ENCODE measurements around the gene TMEM179. TPM values are rescaled to one million over a fixed set of nuclear protein-coding genes. Genes with fewer than 3 reads are reported as not detected.

The TMEM179 gene
- total RNA-seq, 2 experiments from 2014 or later: not detected

DNA sequence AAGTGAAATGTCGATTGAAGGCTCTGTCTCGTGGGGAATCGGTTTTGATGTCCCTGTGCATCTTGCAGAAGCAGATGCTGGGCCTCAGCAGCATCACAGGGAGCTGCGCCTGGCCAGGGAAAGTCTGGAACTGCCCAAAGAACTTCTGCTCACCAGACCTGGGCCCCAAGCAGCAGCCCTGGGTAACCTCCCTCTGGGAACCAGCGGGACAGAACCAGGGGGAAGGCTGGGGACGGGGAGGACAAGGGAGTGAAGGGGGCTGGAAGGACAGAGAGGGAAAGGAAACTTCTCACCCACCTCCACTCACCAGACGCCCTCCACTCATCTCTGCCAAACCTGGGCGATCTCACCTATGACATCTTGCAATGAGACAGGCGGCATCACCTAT, 51.8 kb downstream of the TMEM179 start:
- H3K36me3 Mint-ChIP-seq: no peaks in the 10 kb centered on the region
- ATAC-seq (ENCODE audit: low read depth): no peak
- no peak overlapping the region for H3K4me3 Mint-ChIP-seq
- no peak overlapping the region for H3K27ac Mint-ChIP-seq
- no peaks in the 10 kb centered on the region for H3K27me3 Mint-ChIP-seq
- DNase-seq: no peak
- POLR2A ChIA-PET: no interaction called here
- no peaks in the 10 kb centered on the region for H3K9me3 Mint-ChIP-seq
- H3K4me1 Mint-ChIP-seq: no peaks in the 10 kb centered on the region

DNA sequence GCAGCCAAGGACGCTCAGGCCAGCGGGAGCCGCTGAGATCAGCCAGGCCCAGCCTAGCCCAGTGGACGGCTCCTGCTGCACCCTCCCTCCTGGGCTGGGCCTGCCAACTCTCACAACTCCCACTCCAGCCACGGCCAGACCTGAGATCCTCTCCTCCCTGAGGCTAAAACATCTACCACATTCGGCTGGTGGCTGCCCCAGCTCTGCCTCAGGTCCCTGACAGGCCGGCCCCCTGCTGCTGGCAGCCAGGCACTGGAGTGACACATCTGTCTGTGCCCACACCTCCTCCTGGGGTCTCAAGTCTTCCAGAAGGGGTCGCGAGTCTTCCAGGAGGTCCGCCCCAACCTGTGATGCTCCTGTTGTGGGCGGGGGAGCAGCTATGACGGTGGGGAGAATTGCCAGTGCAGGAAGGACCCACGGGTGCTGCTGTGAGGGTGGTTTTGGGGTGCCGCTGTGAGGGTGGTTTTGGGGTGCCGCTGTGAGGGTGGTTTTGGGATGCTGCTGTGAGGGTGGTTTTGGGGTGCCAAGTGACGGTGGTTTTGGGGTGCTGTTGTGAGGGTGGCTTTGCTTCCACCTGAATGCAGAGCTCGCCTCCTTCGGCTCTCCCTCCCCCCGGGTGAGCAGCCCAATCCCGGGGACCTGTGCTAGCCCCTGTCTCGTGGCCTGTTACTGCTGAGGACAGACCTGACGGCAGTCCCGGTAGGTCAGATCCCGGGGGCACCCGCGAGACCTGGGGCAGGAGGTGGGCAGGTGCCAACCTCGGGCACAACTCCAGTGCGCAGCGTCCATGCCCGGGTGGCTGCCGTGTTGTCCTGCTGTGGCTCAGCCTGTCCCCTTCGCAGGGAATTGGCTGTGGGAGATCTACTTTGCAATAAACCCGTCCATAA, 52.5 kb downstream of the TMEM179 start:
- no peaks in the 10 kb centered on the region for H3K9me3 Mint-ChIP-seq
- H3K27ac Mint-ChIP-seq: no peak overlapping the region
- ATAC-seq (ENCODE audit: low read depth) (no peak), DNase-seq (no peak)
- H3K27me3 Mint-ChIP-seq: no peaks in the 10 kb centered on the region
- POLR2A ChIA-PET: no interaction called here
- no peaks in the 10 kb centered on the region for H3K4me1 Mint-ChIP-seq
- H3K4me3 Mint-ChIP-seq: no peak overlapping the region
- H3K36me3 Mint-ChIP-seq: no peaks in the 10 kb centered on the region

DNA sequence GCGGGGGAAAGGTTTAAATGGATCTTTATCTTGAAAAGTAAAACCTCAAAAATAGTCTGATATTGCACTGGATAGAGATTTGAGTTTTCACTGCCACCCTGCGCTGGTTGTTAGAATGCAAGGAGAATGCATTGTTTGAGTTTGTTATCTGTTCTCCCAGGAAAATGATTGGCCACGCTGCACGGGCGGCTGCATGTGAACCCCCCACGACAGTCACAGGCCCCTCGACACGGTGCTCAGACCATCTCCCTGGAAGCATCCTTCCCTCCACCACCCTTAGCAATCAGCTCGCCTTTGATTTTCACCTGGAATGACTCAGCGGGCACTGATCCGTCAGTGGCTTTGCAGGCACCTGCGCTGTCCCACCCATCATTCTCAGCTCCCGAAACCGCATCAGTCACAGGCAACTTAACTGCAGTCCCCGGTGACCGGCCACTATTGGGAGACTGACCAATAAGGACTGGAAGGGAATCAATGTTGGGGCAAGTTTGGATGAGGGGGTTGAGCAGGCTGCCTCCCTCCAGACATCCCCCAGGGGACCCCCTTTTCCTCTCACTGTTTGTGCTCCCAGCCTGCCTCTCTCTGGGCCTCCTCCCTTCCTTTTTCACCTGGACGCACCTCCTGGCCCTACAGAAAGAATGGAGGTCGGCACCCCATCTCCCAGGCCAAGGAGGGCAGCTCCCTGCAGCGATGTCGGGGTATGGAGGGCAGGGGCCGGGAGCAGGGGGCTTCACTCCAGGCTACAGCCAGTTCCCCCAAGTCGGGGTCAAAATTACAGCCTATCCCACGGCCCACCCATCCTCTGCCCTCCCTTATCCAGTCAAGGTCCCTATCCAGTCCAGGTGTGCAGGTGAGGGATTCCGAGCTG, 53.5 kb downstream of the TMEM179 start:
- Mint-ChIP-seq H3K27ac (no peak overlapping the region), H3K4me3 (no peak overlapping the region), H3K27me3 (no peaks in the 10 kb centered on the region), H3K4me1 (no peaks in the 10 kb centered on the region), H3K36me3 (no peaks in the 10 kb centered on the region), H3K9me3 (no peaks in the 10 kb centered on the region)
- POLR2A ChIA-PET: no interaction called here
- ATAC-seq (ENCODE audit: low read depth) (no peak), DNase-seq (no peak)

DNA sequence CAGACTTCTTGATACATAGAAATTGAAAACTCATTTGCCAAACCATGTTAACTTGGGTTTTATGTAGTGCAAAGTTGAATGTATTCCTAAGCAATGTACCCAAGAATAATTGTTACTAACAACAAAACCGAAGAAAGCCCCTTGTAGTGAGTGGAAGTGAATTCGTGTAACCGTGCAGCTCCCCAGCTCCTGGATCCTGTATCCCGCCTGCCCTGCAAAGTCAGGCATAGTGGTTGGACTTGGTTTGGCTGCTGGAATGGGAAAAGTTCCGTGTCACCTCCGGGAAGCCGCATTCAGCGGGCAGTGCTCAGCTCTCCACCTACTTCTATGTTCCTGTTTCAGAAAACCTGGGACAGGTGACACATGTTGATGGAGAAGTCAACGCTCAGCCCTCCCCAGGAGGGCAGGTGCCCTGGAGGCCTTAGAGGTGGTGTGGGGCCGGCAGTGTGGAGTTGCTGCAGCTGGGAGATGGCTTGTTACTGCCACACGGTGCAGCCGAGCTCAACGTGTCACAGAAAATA, 54.2 kb downstream of the TMEM179 start:
- no peak for ATAC-seq (ENCODE audit: low read depth)
- POLR2A ChIA-PET: no interaction called here
- H3K4me3 Mint-ChIP-seq: no peak overlapping the region
- no peaks in the 10 kb centered on the region for H3K27me3 Mint-ChIP-seq
- no peaks in the 10 kb centered on the region for H3K4me1 Mint-ChIP-seq
- no peaks in the 10 kb centered on the region for H3K9me3 Mint-ChIP-seq
- no peaks in the 10 kb centered on the region for H3K36me3 Mint-ChIP-seq
- no peak overlapping the region for H3K27ac Mint-ChIP-seq
- no peak for DNase-seq

DNA sequence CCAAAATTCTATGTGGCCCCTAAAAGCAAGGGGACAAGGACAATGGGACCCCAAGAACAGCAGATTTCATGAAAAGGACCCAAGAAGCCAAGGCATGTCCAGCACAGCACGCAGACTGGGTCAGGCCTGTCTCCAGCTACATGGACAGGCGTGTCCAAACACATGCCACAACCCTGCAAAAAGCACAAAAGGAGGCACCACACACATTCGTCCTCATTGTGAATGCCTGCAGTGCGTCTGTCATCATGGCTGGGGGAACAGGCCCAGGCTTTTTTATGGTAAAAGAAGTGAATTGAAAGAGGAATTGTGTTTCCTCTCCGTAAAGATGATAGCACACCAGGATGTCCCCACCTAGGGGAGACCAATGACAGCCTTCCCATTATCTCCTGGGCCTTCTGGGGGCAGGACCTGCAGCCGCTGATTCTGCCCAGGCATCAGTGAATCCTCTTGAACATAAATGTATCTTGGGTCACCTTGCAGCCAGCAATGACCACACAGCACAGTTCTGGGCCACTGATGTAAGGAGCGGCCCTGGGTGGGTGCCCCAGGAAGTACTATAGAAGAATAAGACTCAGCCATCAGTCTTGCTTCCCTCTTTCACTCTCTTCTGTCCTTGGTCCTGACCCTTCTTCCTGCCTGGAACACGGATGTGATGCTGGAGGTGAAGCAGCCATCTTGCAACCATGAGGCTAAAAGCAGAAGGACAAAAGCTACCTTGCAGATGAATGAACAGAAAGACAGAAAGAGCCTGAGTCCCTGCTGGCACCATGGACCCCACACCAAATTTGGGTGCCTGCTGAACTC, 54.8 kb downstream of the TMEM179 start:
- Mint-ChIP-seq H3K4me1 (no peaks in the 10 kb centered on the region), H3K9me3 (no peaks in the 10 kb centered on the region), H3K27me3 (no peaks in the 10 kb centered on the region), H3K27ac (no peak overlapping the region), H3K36me3 (no peaks in the 10 kb centered on the region), H3K4me3 (no peak overlapping the region)
- ATAC-seq (ENCODE audit: low read depth) (no peak), DNase-seq (no peak)
- POLR2A ChIA-PET: no interaction called here

DNA sequence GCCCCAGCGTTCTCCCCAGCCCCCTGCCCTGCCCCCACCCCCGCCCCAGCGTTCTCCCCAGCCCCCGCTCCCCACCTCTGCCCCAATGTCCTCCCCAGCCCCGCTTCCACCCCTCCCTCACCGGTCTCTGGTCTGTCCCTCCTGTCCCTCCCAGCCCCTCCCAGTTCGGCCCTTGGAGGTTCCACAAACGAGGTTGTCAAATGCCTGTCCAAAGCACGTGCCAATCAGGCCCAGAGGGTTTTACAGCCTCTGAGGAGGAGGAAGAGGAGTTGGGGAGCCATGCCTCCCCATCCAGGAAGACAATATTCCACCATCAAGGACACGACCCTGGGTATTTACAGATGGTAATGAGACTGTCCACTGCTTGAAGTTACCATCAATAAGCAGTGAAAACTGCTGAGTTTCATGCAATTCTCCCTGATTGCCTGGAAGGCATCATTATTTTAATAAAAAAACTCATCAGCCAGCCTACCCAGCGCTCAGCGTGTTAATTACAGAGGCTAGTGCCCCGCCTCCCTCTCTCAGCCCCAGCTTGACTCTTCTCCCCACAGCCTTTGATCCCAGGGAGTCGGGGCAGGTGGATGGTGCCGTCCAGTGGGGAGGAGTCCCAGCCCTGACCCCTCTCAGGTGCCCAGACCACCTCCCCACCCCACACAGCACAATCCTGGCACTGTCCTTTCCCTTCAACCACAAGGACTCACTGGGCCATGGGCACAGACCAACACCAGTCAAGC, 55.6 kb downstream of the TMEM179 start:
- no peaks in the 10 kb centered on the region for H3K4me1 Mint-ChIP-seq
- H3K4me3 Mint-ChIP-seq: no peak overlapping the region
- POLR2A ChIA-PET: no interaction called here
- ATAC-seq (ENCODE audit: low read depth): no peak
- H3K9me3 Mint-ChIP-seq: no peaks in the 10 kb centered on the region
- H3K27me3 Mint-ChIP-seq: no peaks in the 10 kb centered on the region
- no peak overlapping the region for H3K27ac Mint-ChIP-seq
- no peaks in the 10 kb centered on the region for H3K36me3 Mint-ChIP-seq
- DNase-seq: no peak

DNA sequence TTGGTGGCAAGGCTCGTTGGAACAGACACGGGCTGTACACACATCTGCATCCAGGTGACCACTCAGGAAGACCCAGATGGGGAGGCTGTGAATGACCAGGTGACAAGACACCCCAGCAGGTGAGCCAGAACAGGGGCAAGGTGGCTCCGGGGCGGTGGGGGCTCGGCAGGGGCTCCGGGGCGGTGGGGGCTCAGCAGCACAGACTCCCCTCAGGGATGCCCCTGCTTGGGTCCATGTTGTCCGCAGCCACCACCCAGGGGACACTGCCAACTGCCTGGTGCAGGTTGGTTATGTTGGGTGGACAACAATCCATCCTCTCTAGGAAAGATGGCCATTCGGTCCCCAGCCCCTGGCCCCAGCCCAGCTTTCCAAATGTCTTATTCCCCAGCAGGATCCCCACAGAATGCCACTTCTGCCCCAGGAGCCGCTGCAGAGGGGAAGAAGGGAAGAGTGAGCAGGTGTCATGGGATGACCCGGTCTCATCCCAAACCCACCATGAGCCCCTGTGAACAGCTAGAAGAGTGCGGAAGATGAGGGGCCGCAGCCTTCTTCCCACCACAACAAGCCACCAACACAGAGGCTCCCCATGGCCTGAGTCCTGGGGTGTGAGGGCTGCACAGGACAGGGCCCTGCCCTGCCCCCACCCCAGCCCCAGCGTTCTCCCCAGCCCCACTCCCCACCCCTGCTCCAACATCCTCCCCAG, 56.4 kb downstream of the TMEM179 start:
- Mint-ChIP-seq H3K9me3 (no peaks in the 10 kb centered on the region), H3K4me1 (no peaks in the 10 kb centered on the region), H3K27ac (no peak overlapping the region), H3K27me3 (peaks cover 4% of the 10 kb centered on the region), H3K36me3 (no peaks in the 10 kb centered on the region), H3K4me3 (no peak overlapping the region)
- DNase-seq: peak; percentile 22
- ATAC-seq (ENCODE audit: low read depth): no peak
- POLR2A ChIA-PET: no interaction called here

DNA sequence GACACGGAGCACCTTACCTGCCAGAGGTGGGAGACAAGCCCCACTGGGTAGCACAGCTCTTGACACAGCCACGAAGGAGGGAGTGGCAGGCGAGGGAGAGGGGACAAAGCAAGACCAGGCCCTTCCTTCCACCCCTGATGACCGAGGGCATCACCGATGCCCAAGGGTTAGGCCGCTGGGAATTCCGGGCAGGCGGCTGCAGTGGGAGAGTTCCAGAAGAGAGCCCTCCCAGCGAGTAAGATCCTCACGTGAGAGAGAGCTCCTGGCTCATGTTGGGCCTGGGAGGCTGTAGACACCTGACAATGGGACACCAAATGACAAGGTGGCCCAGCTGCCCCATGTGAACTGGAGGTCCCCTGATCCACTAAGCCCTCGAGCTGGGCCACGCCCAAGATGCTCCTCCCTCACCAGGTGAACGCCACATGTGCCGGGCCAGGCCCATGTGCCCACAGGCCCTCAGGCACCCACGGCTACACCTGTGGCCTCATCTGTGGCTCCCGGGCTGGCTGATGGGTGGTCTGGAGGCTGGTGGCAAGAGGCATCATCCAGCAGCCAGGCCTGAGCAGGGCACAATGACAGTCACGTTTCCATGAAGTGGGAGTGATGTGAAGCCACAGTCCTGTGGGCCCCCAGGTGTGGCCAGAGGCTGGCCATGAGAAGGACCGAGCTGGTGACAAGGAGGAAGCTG, 57.1 kb downstream of the TMEM179 start:
- Mint-ChIP-seq H3K27me3 (peaks cover 8% of the 10 kb centered on the region), H3K36me3 (no peaks in the 10 kb centered on the region), H3K4me3 (no peak overlapping the region), H3K27ac (no peak overlapping the region), H3K4me1 (no peaks in the 10 kb centered on the region), H3K9me3 (no peaks in the 10 kb centered on the region)
- POLR2A ChIA-PET: no interaction called here
- no peak for ATAC-seq (ENCODE audit: low read depth)
- DNase-seq: peak; percentile 27

DNA sequence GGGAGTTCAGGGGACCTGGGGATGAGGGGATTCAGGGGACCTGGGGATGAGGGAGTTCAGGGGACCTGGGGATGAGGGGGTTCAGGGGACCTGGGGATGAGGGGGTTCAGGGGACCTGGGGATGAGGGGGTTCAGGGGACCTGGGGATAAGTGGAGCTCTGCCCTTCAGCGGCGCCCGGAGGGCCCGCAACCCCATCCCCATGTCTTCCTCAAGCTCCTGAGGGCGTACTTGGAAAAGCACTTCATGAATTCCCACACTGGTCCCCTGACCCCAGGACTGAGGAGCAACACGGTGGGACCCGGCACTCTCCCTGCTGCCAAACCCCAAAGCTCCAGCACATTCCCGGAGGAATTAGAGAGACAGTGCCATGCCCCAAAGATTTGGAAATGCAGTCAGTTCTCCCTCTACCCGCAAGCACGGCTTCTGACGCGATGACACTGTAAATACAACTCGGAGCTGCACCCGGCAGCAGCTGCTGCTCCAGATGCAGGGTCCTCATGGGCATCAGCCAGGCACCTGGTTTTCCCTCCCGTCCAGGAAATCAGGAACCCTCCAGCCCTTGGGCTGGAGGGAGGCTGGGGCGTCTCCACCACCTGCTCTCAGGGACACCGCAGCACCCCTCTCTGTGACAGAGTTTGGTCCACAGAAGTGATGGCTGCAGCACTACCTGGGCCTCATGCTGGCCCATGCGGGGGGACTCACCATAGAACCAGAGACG, 57.8 kb downstream of the TMEM179 start:
- Mint-ChIP-seq H3K27ac (no peak overlapping the region), H3K27me3 (peaks cover 14% of the 10 kb centered on the region), H3K9me3 (no peaks in the 10 kb centered on the region), H3K4me3 (no peak overlapping the region), H3K36me3 (no peaks in the 10 kb centered on the region), H3K4me1 (no peaks in the 10 kb centered on the region)
- no peak for DNase-seq
- no peak for ATAC-seq (ENCODE audit: low read depth)
- POLR2A ChIA-PET: no interaction called here

DNA sequence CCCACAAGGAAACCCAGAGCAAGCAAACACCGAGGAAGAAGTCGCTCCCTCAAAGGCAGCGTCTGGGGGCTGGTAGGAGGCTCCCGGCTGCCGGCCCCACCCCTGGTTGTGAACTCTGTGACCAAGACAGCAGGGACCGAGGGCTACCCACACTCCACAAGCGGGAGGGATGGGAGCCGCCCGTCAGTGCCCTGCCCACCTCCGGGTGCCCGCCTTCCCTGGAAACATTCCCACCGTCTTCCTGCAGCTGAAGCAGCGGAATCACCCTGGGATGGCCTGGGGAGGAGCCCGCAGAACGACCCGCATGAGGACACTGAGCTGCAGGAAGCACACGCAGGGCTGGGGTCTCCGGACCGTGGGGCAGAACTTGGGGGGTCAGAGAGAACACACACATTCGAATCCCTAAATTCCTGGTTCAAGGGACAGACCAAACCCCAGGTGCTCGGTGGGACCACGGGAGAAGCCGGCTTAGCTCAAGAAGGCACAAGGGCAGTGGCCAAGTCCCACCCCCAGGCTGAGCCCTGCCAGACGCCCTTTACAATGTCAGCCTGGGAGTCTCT, 58.5 kb downstream of the TMEM179 start:
- Mint-ChIP-seq H3K4me1 (no peaks in the 10 kb centered on the region), H3K9me3 (no peaks in the 10 kb centered on the region), H3K4me3 (no peak overlapping the region), H3K36me3 (no peaks in the 10 kb centered on the region), H3K27me3 (peaks cover 14% of the 10 kb centered on the region), H3K27ac (no peak overlapping the region)
- ATAC-seq (ENCODE audit: low read depth): no peak
- no peak for DNase-seq
- POLR2A ChIA-PET: no interaction called here

DNA sequence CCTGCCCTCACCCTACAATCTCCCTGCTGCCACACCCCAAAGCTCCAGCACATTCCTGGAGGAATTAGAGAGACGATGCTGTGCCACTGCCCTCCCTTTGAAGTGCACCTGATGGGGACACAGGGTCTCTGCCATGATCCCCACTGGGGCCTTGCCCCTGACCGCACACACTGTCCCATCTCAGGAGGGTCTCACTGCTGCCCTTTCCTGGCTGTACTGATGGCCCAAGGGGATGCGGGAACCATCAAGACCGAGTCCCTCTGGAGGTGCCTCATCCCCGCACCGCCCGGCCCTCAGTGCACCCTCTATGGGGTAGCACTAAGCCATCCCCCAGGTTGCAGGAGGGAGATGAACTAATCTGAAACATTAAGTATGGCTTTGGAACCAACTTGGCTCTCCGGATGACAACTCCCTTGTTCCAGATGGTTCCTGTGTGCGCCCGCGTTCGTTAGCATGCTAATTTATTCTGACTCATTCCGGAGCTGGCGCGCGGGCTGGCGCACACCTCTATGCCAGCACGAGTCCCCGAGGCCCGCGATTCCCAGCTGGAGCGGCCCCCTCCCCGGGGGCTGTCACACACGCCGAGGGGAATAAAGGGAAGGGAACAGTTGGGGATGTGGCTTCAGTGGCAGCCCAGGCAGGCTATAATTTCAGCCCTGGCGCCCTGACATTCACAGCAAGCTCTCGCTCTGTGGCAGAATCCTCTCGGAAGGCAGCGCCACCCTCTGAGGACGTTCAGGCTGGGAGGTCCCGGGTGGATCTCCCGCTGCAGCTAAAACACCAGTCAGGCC, 59.2 kb downstream of the TMEM179 start:
- Mint-ChIP-seq H3K4me1 (no peaks in the 10 kb centered on the region), H3K27ac (no peak overlapping the region), H3K4me3 (no peak overlapping the region), H3K36me3 (no peaks in the 10 kb centered on the region), H3K9me3 (no peaks in the 10 kb centered on the region), H3K27me3 (peaks cover 16% of the 10 kb centered on the region)
- ATAC-seq (ENCODE audit: low read depth) (no peak), DNase-seq (no peak)
- POLR2A ChIA-PET: no interaction called here
